HUES6 (cell line): Measurements from ENCODE around the gene MYOG.

Source experiments
- H3K27ac ChIP-seq: 2 replicates; pipeline ENCODE4 v1.7.0; 2013; ENCODE audit warnings: low read depth, mild to moderate bottlenecking, low read length, inconsistent platforms
- H3K27me3 ChIP-seq: 2 replicates; pipeline ENCODE4 v1.6.1; 2013; ENCODE audit warnings: low read length; ENCODE audit not compliant: control insufficient read depth, insufficient read depth
- H3K36me3 ChIP-seq: 2 replicates; pipeline ENCODE4 v1.6.1; 2013; ENCODE audit warnings: low read length; ENCODE audit not compliant: control insufficient read depth, insufficient read depth
- H3K4me1 ChIP-seq: 2 replicates; pipeline ENCODE4 v1.6.1; 2013; ENCODE audit warnings: low read length; ENCODE audit not compliant: control insufficient read depth, insufficient read depth
- H3K4me3 ChIP-seq: 2 replicates; pipeline ENCODE4 v1.5.1; 2013; ENCODE audit warnings: low read depth, low read length
- H3K9ac ChIP-seq: one replicate; pipeline ENCODE4 v1.6.1; 2013; ENCODE audit warnings: mild to moderate bottlenecking, low read length
- H3K9me3 ChIP-seq: 2 replicates; pipeline ENCODE4 v1.6.1; 2013; ENCODE audit warnings: low read depth, low read length; ENCODE audit not compliant: control insufficient read depth, insufficient read depth

MYOG gene

GRCh38 chr1:203085528-203086406 is at the start of gene MYOG:
MYOG (minus strand) TSS chr1:203086012; CDS start chr1:203085961, 51 bp downstream.
- Histone ChIP-seq H3K9ac (no peak within 1 kb of the TSS), H3K27me3 (no peaks in the 10 kb centered on the region), H3K9me3 (no peaks in the 10 kb centered on the region), H3K36me3 (no peaks in the 10 kb centered on the region), H3K27ac (no peak within 1 kb of the TSS), H3K4me1 (peaks cover 31% of the 10 kb centered on the region), H3K4me3 (no peak within 1 kb of the TSS)

- peaks cover 22% of the 10 kb centered on the region for H3K4me1 ChIP-seq
- H3K9ac ChIP-seq: no peak overlapping the region
- H3K27me3 ChIP-seq: peaks cover 8% of the 10 kb centered on the region
- H3K4me3 ChIP-seq: no peak overlapping the region
- H3K9me3 ChIP-seq: no peaks in the 10 kb centered on the region
- H3K36me3 ChIP-seq: no peaks in the 10 kb centered on the region
- H3K27ac ChIP-seq: no peak overlapping the region
Observed at GRCh38 chr1:203133970-203134725, 48.3 kb upstream of the MYOG start.

GRCh38 chr1:203131548-203132200 is 45.9 kb upstream of the MYOG start:
- Histone ChIP-seq H3K27me3 (peaks cover 33% of the 10 kb centered on the region), H3K9ac (no peak overlapping the region), H3K4me1 (peaks cover 40% of the 10 kb centered on the region), H3K4me3 (no peak overlapping the region), H3K9me3 (no peaks in the 10 kb centered on the region), H3K27ac (no peak overlapping the region), H3K36me3 (no peaks in the 10 kb centered on the region)

- Histone ChIP-seq H3K27ac (no peak overlapping the region), H3K27me3 (peaks cover 35% of the 10 kb centered on the region), H3K9ac (no peak overlapping the region), H3K4me3 (no peak overlapping the region), H3K36me3 (no peaks in the 10 kb centered on the region), H3K4me1 (peaks cover 42% of the 10 kb centered on the region), H3K9me3 (no peaks in the 10 kb centered on the region)
Observed at GRCh38 chr1:203130358-203130985, 44.7 kb upstream of the MYOG start.

GRCh38 chr1:203129501-203130231 is 43.9 kb upstream of the MYOG start:
- H3K4me3 ChIP-seq: no peak overlapping the region
- peaks cover 42% of the 10 kb centered on the region for H3K4me1 ChIP-seq
- peaks cover 35% of the 10 kb centered on the region for H3K27me3 ChIP-seq
- H3K9me3 ChIP-seq: no peaks in the 10 kb centered on the region
- no peaks in the 10 kb centered on the region for H3K36me3 ChIP-seq
- no peak overlapping the region for H3K9ac ChIP-seq
- H3K27ac ChIP-seq: no peak overlapping the region

GRCh38 chr1:203128716-203129500 is 43.1 kb upstream of the MYOG start:
- Histone ChIP-seq H3K4me3 (peak overlapping the region; percentile 57), H3K27ac (no peak overlapping the region), H3K27me3 (peaks cover 35% of the 10 kb centered on the region), H3K4me1 (peaks cover 36% of the 10 kb centered on the region), H3K36me3 (no peaks in the 10 kb centered on the region), H3K9me3 (no peaks in the 10 kb centered on the region), H3K9ac (no peak overlapping the region)

- peaks cover 35% of the 10 kb centered on the region for H3K27me3 ChIP-seq
- H3K36me3 ChIP-seq: no peaks in the 10 kb centered on the region
- no peaks in the 10 kb centered on the region for H3K9me3 ChIP-seq
- peak overlapping the region; percentile 57 for H3K4me3 ChIP-seq
- peak overlapping the region; percentile 54 for H3K9ac ChIP-seq
- H3K4me1 ChIP-seq: peaks cover 31% of the 10 kb centered on the region
- H3K27ac ChIP-seq: no peak overlapping the region
Observed at GRCh38 chr1:203128431-203128715, 42.6 kb upstream of the MYOG start.

GRCh38 chr1:203127666-203128430 is 42.0 kb upstream of the MYOG start, which contains the start of gene ADORA1:
ADORA1 (plus strand) TSS chr1:203127726; CDS start chr1:203128842, 1,116 bp downstream.
- Histone ChIP-seq H3K4me3 (peak within 1 kb of the TSS; percentile 57), H3K4me1 (peaks cover 30% of the 10 kb centered on the region), H3K27ac (no peak within 1 kb of the TSS), H3K9me3 (no peaks in the 10 kb centered on the region), H3K36me3 (no peaks in the 10 kb centered on the region), H3K27me3 (peaks cover 35% of the 10 kb centered on the region), H3K9ac (peak within 1 kb of the TSS; percentile 54)

GRCh38 chr1:203126866-203127665 is 41.3 kb upstream of the MYOG start:
- Histone ChIP-seq H3K27ac (no peak overlapping the region), H3K4me1 (peaks cover 30% of the 10 kb centered on the region), H3K9me3 (no peaks in the 10 kb centered on the region), H3K36me3 (no peaks in the 10 kb centered on the region), H3K27me3 (peaks cover 35% of the 10 kb centered on the region), H3K9ac (peak overlapping the region; percentile 21), H3K4me3 (peak overlapping the region; percentile 57)
